Measurements from ENCODE around the gene ZNF580. TPM values are rescaled to one million over a fixed set of nuclear protein-coding genes. Genes with fewer than 3 reads are reported as not detected.

ZNF580 gene
- total and polyA plus RNA-seq, 2 experiments from 2014 or later, result 10.1 to 53.8 TPM

DNA sequence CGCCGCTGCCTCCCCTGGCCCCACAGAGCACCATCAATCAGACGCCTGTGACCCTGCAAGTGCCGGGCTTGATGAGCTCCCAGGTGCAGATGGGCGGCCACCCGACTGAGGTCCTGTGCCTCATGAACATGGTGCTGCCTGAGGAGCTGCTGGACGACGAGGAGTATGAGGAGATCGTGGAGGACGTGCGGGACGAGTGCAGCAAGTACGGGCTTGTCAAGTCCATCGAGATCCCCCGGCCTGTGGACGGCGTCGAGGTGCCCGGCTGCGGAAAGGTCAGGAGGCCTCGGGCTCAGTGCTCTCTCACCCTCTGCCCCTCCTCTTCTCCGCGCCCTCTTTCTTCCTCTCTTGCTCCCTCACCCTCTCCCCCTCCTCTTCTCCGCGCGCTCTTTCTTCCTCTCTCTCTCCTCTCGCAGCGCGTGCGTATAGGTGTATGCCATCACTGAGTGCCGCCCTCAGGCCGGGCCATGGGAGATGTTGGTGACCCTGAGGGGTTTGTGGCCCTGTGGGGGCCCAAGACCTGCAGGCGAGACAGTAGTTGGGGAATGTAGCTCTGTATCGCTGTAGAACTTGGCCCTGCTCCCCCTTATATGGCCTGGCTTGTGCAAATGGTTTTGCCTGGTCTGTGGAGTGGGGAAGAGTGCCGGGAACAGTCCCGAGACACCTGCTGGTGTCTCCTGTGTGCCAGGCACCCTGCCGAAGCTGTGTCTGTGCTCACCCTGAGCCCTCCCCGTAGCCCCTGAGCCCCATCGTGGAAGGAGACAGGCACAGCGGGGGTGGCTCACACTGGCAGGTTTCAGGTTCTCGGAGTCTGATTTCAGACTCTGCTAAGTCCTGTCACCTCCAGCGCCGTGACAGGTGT, 28.8 kb downstream of the ZNF580 start:
- H3K4me3 ChIP-seq, result no peak overlapping the region
- H2AFZ ChIP-seq, result no peak overlapping the region
- H3K27me3 ChIP-seq, result no peaks in the 10 kb centered on the region
- H3K4me1 ChIP-seq (ENCODE audit: insufficient read depth), result peaks cover 19% of the 10 kb centered on the region
- no peak for DNase-seq (ENCODE audit: low spot score)
- H4K20me1 ChIP-seq (ENCODE audit: insufficient read depth, poor library complexity, severe bottlenecking), result peaks cover 76% of the 10 kb centered on the region
- H3K27ac ChIP-seq, result no peak overlapping the region
- H3K36me3 ChIP-seq (replicated peaks; ENCODE audit: insufficient read depth, low read depth), result no peaks in the 10 kb centered on the region
- TF ChIP-seq EZH2 (IDR thresholded peaks at IDR 0.05; ENCODE audit: borderline replicate concordance) (no peak), EZH2phosphoT487 (IDR thresholded peaks at IDR 0.05; ENCODE audit: low read depth, severe bottlenecking, unreplicated experiment) (no peak)
- TF ChIP-seq, protein P1, sequence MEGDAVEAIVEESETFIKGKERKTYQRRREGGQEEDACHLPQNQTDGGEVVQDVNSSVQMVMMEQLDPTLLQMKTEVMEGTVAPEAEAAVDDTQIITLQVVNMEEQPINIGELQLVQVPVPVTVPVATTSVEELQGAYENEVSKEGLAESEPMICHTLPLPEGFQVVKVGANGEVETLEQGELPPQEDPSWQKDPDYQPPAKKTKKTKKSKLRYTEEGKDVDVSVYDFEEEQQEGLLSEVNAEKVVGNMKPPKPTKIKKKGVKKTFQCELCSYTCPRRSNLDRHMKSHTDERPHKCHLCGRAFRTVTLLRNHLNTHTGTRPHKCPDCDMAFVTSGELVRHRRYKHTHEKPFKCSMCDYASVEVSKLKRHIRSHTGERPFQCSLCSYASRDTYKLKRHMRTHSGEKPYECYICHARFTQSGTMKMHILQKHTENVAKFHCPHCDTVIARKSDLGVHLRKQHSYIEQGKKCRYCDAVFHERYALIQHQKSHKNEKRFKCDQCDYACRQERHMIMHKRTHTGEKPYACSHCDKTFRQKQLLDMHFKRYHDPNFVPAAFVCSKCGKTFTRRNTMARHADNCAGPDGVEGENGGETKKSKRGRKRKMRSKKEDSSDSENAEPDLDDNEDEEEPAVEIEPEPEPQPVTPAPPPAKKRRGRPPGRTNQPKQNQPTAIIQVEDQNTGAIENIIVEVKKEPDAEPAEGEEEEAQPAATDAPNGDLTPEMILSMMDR (IDR thresholded peaks at IDR 0.05; ENCODE audit: poor library complexity), result no peak
- no peaks in the 10 kb centered on the region for H3K9me2 ChIP-seq (replicated peaks; ENCODE audit: insufficient read depth)
- no peak overlapping the region for H3K4me2 ChIP-seq
- no peaks in the 10 kb centered on the region for H3K9me3 ChIP-seq (ENCODE audit: low read depth)
- WGBS (ENCODE audit: low lambda C conversion rate, missing lambda C conversion rate), result 90% methylated on average over 33 of the region's 43 CpGs
- H3K79me2 ChIP-seq, result peaks cover 83% of the 10 kb centered on the region

DNA sequence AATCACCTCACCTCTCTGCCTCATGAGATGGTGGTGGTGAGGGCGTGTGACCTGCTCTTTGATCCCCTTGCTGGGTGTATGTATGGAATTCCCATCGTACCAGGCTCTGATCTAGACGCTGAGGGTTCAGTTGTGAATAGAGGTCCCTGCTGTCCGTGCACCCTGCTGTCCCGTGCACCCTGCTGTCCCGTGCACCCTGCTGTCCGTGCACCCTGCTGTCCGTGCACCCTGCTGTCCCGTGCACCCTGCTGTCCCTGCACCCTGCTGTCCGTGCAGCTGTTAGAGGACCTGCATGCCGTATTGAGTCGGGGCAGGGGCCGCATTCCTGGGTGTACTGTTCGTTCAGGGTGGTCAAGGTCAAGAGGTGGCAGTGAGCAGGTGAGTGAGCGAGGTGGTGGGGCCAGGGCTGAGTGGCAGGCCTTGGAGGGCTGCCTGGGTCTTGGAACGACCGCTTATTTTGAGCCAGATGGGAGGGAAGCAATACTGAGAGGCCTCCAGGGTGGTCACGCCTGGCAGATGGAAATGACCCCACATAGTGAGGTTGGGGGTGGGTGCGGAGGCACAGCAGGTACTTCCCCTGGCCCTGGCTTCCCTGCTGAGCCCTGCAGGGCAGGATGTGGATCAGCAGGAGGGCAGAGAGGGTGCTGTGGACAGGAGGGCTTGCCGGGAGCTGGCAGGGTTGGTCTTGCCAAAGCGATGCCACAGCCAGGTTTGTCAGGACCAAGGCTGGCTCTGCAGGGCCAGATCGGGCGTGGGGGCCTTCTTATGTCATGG, 29.7 kb downstream of the ZNF580 start:
- DNase-seq (ENCODE audit: low spot score), result no peak
- no peaks in the 10 kb centered on the region for H3K9me3 ChIP-seq (ENCODE audit: low read depth)
- H3K36me3 ChIP-seq (replicated peaks; ENCODE audit: insufficient read depth, low read depth), result no peaks in the 10 kb centered on the region
- peaks cover 85% of the 10 kb centered on the region for H3K79me2 ChIP-seq
- H4K20me1 ChIP-seq (ENCODE audit: insufficient read depth, poor library complexity, severe bottlenecking), result peaks cover 76% of the 10 kb centered on the region
- TF ChIP-seq EZH2phosphoT487 (IDR thresholded peaks at IDR 0.05; ENCODE audit: low read depth, severe bottlenecking, unreplicated experiment), result no peak
- TF ChIP-seq EZH2 (IDR thresholded peaks at IDR 0.05; ENCODE audit: borderline replicate concordance), result no peak
- TF ChIP-seq, protein P1 (IDR thresholded peaks at IDR 0.05; ENCODE audit: poor library complexity), result no peak
- WGBS (ENCODE audit: low lambda C conversion rate, missing lambda C conversion rate), result 89% methylated on average over 23 of the region's 23 CpGs
- no peaks in the 10 kb centered on the region for H3K9me2 ChIP-seq (replicated peaks; ENCODE audit: insufficient read depth)
- H3K27me3 ChIP-seq, result no peaks in the 10 kb centered on the region
- H3K27ac ChIP-seq, result no peak overlapping the region
- peaks cover 19% of the 10 kb centered on the region for H3K4me1 ChIP-seq (ENCODE audit: insufficient read depth)
- no peak overlapping the region for H3K4me3 ChIP-seq
- no peak overlapping the region for H3K4me2 ChIP-seq
- H2AFZ ChIP-seq, result no peak overlapping the region

DNA sequence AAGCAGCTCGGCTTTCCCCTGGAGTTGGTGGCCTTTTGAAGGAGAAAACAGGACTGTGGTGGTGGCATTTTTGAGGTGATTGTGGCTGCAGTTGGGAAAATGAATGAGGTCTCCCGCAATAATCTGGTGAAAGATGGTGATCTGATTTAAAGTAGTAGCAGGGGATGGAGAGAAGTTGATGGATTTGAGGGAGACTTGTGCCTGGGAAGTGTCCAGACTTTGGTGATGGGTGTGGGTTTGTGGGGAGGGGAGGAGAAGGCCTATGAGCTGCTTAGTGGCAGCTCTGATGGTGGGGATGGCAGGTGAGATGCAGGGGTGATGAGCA, 30.2 kb downstream of the ZNF580 start:
- H2AFZ ChIP-seq, result no peak overlapping the region
- no peak for DNase-seq (ENCODE audit: low spot score)
- H3K9me3 ChIP-seq (ENCODE audit: low read depth), result no peaks in the 10 kb centered on the region
- no peak overlapping the region for H3K4me2 ChIP-seq
- TF ChIP-seq, protein P1 (IDR thresholded peaks at IDR 0.05; ENCODE audit: poor library complexity), result no peak
- TF ChIP-seq EZH2phosphoT487 (IDR thresholded peaks at IDR 0.05; ENCODE audit: low read depth, severe bottlenecking, unreplicated experiment), result no peak
- no peak for TF ChIP-seq EZH2 (IDR thresholded peaks at IDR 0.05; ENCODE audit: borderline replicate concordance)
- H3K27ac ChIP-seq, result no peak overlapping the region
- no peaks in the 10 kb centered on the region for H3K9me2 ChIP-seq (replicated peaks; ENCODE audit: insufficient read depth)
- no peak overlapping the region for H3K4me3 ChIP-seq
- WGBS (ENCODE audit: low lambda C conversion rate, missing lambda C conversion rate), result 96% methylated on average over 2 of the region's 2 CpGs
- H3K79me2 ChIP-seq, result peaks cover 86% of the 10 kb centered on the region
- peaks cover 75% of the 10 kb centered on the region for H4K20me1 ChIP-seq (ENCODE audit: insufficient read depth, poor library complexity, severe bottlenecking)
- H3K4me1 ChIP-seq (ENCODE audit: insufficient read depth), result peaks cover 19% of the 10 kb centered on the region
- H3K36me3 ChIP-seq (replicated peaks; ENCODE audit: insufficient read depth, low read depth), result no peaks in the 10 kb centered on the region
- no peaks in the 10 kb centered on the region for H3K27me3 ChIP-seq
